Endodermal cell (in vitro differentiated cells): ENCODE results near the gene FAM53A. TPM values are rescaled to one million over a fixed set of nuclear protein-coding genes. Genes with fewer than 3 reads are reported as not detected.

Source experiments
- DNase-seq: peaks from one replicate; pipeline ENCODE4 v3.0.0-alpha.2; 2017
- H3K27ac ChIP-seq: 2 replicates; pipeline ENCODE4 v1.5.1; 2013; ENCODE audit warnings: mild to moderate bottlenecking, low read depth, low read length, moderate library complexity
- H3K27me3 ChIP-seq: 2 replicates; pipeline ENCODE4 v1.6.1; 2013; ENCODE audit warnings: mild to moderate bottlenecking, low read length, moderate library complexity; ENCODE audit not compliant: insufficient read depth, control insufficient read depth, poor library complexity, severe bottlenecking
- H3K36me3 ChIP-seq: 2 replicates; pipeline ENCODE4 v1.7.0; 2013; ENCODE audit warnings: mild to moderate bottlenecking, low read length, moderate library complexity; ENCODE audit not compliant: control insufficient read depth, insufficient read depth
- H3K4me1 ChIP-seq: one replicate; pipeline ENCODE4 v1.7.0; 2013; ENCODE audit warnings: low read length; ENCODE audit not compliant: control insufficient read depth, insufficient read depth
- H3K4me3 ChIP-seq: 2 replicates; pipeline ENCODE4 v1.5.1; 2013; ENCODE audit warnings: mild to moderate bottlenecking, low read length, moderate library complexity
- H3K9ac ChIP-seq: 2 replicates; pipeline ENCODE4 v1.6.1; 2013; ENCODE audit warnings: mild to moderate bottlenecking, low read length, moderate library complexity; ENCODE audit not compliant: poor library complexity, severe bottlenecking; ENCODE audit errors: extremely low read depth
- H3K9me3 ChIP-seq: 2 replicates; pipeline ENCODE4 v1.6.1; 2013; ENCODE audit warnings: mild to moderate bottlenecking, low read length, moderate library complexity; ENCODE audit not compliant: control insufficient read depth
- H3K27ac Mint-ChIP-seq: 2 replicates; pipeline ENCODE4 v1.8.0; 2020; ENCODE audit warnings: mixed read lengths
- H3K27me3 Mint-ChIP-seq: 2 replicates; pipeline ENCODE4 v1.8.0; 2021; ENCODE audit warnings: mild to moderate bottlenecking, mixed read lengths; ENCODE audit not compliant: insufficient read depth
- H3K36me3 Mint-ChIP-seq: 2 replicates; pipeline ENCODE4 v1.8.0; 2020; ENCODE audit warnings: low read depth, mixed read lengths
- H3K4me1 Mint-ChIP-seq: 2 replicates; pipeline ENCODE4 v1.8.0; 2020; ENCODE audit warnings: mixed read lengths
- H3K4me3 Mint-ChIP-seq: 2 replicates; pipeline ENCODE4 v1.8.0; 2020; ENCODE audit warnings: mild to moderate bottlenecking, moderate library complexity, mixed read lengths
- H3K9me3 Mint-ChIP-seq: 2 replicates; pipeline ENCODE4 v1.8.0; 2020; ENCODE audit warnings: mild to moderate bottlenecking, mixed read lengths
- CTCF ChIP-seq: fragments of 200-600 bp; sonication (generic); conservative IDR thresholded peaks from 2 replicates; pipeline ENCODE4 v1.5.0; 2021; ENCODE audit warnings: antibody characterized with exemption, mild to moderate bottlenecking
- WGBS, 2 experiments: methylation state at CpG; one replicate each; pipeline versions ENCODE4 v1.1.5 to v1.1.7; 2013; ENCODE audit warnings: missing lambda C conversion rate in 2 of 2, mixed read lengths in 1 of 2; ENCODE audit not compliant: insufficient coverage in 1 of 2, insufficient read length in 1 of 2; 5-methylcytosine and 5-hydroxymethylcytosine counted together
- total RNA-seq, 2 donors: library from RNA; stranded (reverse); fragmentation: NEBNext Ultra II Directional in 1 of 2; extraction: Animal tissue kit (Norgen Biotek cat#: 25700) in 1 of 2; gene quantifications; 2 replicates in 1 of 2; 3 replicates in 1 of 2; pipeline ENCODE4 v1.2.1, GENCODE V29; 2021

The FAM53A gene
- total RNA-seq, 2 donors from 2014 or later: 3.7 to 4.9 TPM

GRCh38 chr4:1622238-1622637 lies 61.9 kb downstream of the FAM53A start:
- TF ChIP-seq CTCF: no peak
- Histone ChIP-seq H3K27me3 (no peaks in the 10 kb centered on the region), H3K9me3 (no peaks in the 10 kb centered on the region), H3K27ac (no peak overlapping the region), H3K4me3 (no peak overlapping the region), H3K9ac (no peak overlapping the region), H3K36me3 (no peaks in the 10 kb centered on the region), H3K4me1 (no peaks in the 10 kb centered on the region)
- H3K27ac Mint-ChIP-seq: no peak overlapping the region
- WGBS, 2 experiments: 74 to 82% methylated on average over 5 to 11 of the region's 11 CpGs
- no peak for DNase-seq
- no peak overlapping the region for H3K4me3 Mint-ChIP-seq
- H3K9me3 Mint-ChIP-seq: peaks cover 23% of the 10 kb centered on the region
- no peaks in the 10 kb centered on the region for H3K36me3 Mint-ChIP-seq
- no peaks in the 10 kb centered on the region for H3K27me3 Mint-ChIP-seq
- H3K4me1 Mint-ChIP-seq: no peaks in the 10 kb centered on the region

GRCh38 chr4:1621526-1621925 lies 62.6 kb downstream of the FAM53A start:
- no peak for DNase-seq
- no peaks in the 10 kb centered on the region for H3K36me3 ChIP-seq
- H3K9ac ChIP-seq: no peak overlapping the region
- no peaks in the 10 kb centered on the region for H3K4me1 ChIP-seq
- Mint-ChIP-seq H3K27ac (no peak overlapping the region), H3K36me3 (no peaks in the 10 kb centered on the region), H3K27me3 (no peaks in the 10 kb centered on the region), H3K4me3 (no peak overlapping the region), H3K4me1 (no peaks in the 10 kb centered on the region), H3K9me3 (peaks cover 23% of the 10 kb centered on the region)
- H3K4me3 ChIP-seq: no peak overlapping the region
- no peaks in the 10 kb centered on the region for H3K27me3 ChIP-seq
- no peaks in the 10 kb centered on the region for H3K9me3 ChIP-seq
- WGBS, 2 experiments: 89 to 91% methylated on average over 6 to 10 of the region's 10 CpGs
- no peak overlapping the region for H3K27ac ChIP-seq
- no peak for TF ChIP-seq CTCF

- 90 to 97% methylated on average over 16 to 25 of the region's 25 CpGs for WGBS, 2 experiments
Observed at GRCh38 chr4:1619151-1619672, 64.9 kb downstream of the FAM53A start.

More at GRCh38 chr4:1619151-1619672, 64.9 kb downstream of the FAM53A start:
- Mint-ChIP-seq H3K9me3 (peaks cover 14% of the 10 kb centered on the region), H3K27ac (no peak overlapping the region), H3K36me3 (no peaks in the 10 kb centered on the region), H3K27me3 (no peaks in the 10 kb centered on the region), H3K4me3 (no peak overlapping the region), H3K4me1 (no peaks in the 10 kb centered on the region)
- TF ChIP-seq CTCF: no peak
- Histone ChIP-seq H3K27ac (no peak overlapping the region), H3K9me3 (no peaks in the 10 kb centered on the region), H3K4me3 (no peak overlapping the region), H3K27me3 (no peaks in the 10 kb centered on the region), H3K36me3 (no peaks in the 10 kb centered on the region), H3K4me1 (no peaks in the 10 kb centered on the region), H3K9ac (no peak overlapping the region)
- DNase-seq: no peak
